DMS79 treated with DMSO at 0.1 percent for 48 hours (cell line): ENCODE data around the gene COL4A2.

ENCODE experiments used
- DNase-seq: peaks from one replicate; lab custom pipeline; 2025; lab: John Stamatoyannopoulos, UW

The COL4A2 gene

GRCh38 chr13:110455444-110455843, 148.4 kb downstream of the COL4A2 start:
- no peak for DNase-seq

GRCh38 chr13:110455941-110456340, 148.9 kb downstream of the COL4A2 start:
- peak; percentile 97 for DNase-seq

GRCh38 chr13:110456550-110456949, 149.5 kb downstream of the COL4A2 start:
- DNase-seq = no peak

GRCh38 chr13:110457361-110457760, 150.3 kb downstream of the COL4A2 start:
- no peak for DNase-seq

GRCh38 chr13:110458017-110458416, 150.9 kb downstream of the COL4A2 start:
- DNase-seq = no peak

GRCh38 chr13:110458594-110459365, 151.7 kb downstream of the COL4A2 start:
- DNase-seq = no peak

- DNase-seq = no peak
Observed at GRCh38 chr13:110462091-110462490, 155.0 kb downstream of the COL4A2 start.

GRCh38 chr13:110463156-110463555, 156.1 kb downstream of the COL4A2 start:
- DNase-seq = no peak

- DNase-seq = no peak
Observed at GRCh38 chr13:110463871-110464510, 156.9 kb downstream of the COL4A2 start.

- no peak for DNase-seq
Observed at GRCh38 chr13:110464556-110465333, 157.7 kb downstream of the COL4A2 start.

GRCh38 chr13:110465696-110466095, 158.6 kb downstream of the COL4A2 start:
- no peak for DNase-seq

- no peak for DNase-seq
Observed at GRCh38 chr13:110466266-110466915, 159.3 kb downstream of the COL4A2 start.

- DNase-seq = no peak
Observed at GRCh38 chr13:110467516-110468110, 160.5 kb downstream of the COL4A2 start.

- DNase-seq = no peak
Observed at GRCh38 chr13:110468986-110469495, 162.0 kb downstream of the COL4A2 start.

- DNase-seq = no peak
Observed at GRCh38 chr13:110469597-110469996, 162.5 kb downstream of the COL4A2 start.

- no peak for DNase-seq
Observed at GRCh38 chr13:110470272-110471009, 163.4 kb downstream of the COL4A2 start.

GRCh38 chr13:110471156-110471832, 164.2 kb downstream of the COL4A2 start:
- no peak for DNase-seq

- no peak for DNase-seq
Observed at GRCh38 chr13:110471833-110472162, 164.7 kb downstream of the COL4A2 start.

GRCh38 chr13:110472904-110473563, 165.9 kb downstream of the COL4A2 start:
- DNase-seq = no peak

GRCh38 chr13:110474713-110475112, 167.6 kb downstream of the COL4A2 start:
- no peak for DNase-seq
